IPS DF 6.9 (cell line): ENCODE data around the gene ITPR3.

Experiments used
- DNase-seq: peaks from one replicate; pipeline ENCODE4 v3.0.0-alpha.2; 2013; ENCODE audit warnings: low read depth, low spot score
- H3K27ac ChIP-seq: one replicate; pipeline ENCODE4 v1.5.1; 2013; ENCODE audit warnings: low read length, control low read depth
- H3K27me3 ChIP-seq: 2 replicates; pipeline ENCODE4 v1.6.1; 2013; ENCODE audit warnings: mild to moderate bottlenecking, low read length; ENCODE audit not compliant: control insufficient read depth, insufficient read depth
- H3K36me3 ChIP-seq: 2 replicates; pipeline ENCODE4 v1.6.1; 2013; ENCODE audit warnings: low read length; ENCODE audit not compliant: control insufficient read depth, insufficient read depth
- H3K4me1 ChIP-seq: 2 replicates; pipeline ENCODE4 v1.6.1; 2013; ENCODE audit warnings: low read length; ENCODE audit not compliant: control insufficient read depth, insufficient read depth
- H3K4me3 ChIP-seq: 2 replicates; pipeline ENCODE4 v1.5.1; 2013; ENCODE audit warnings: mild to moderate bottlenecking, low read length
- H3K9me3 ChIP-seq: 2 replicates; pipeline ENCODE4 v1.6.1; 2013; ENCODE audit warnings: low read length, inconsistent platforms; ENCODE audit not compliant: control insufficient read depth, insufficient read depth
- WGBS: extraction: QIAGEN DNeasy Blood & Tissue Kit; methylation state at CpG from one replicate; pipeline ENCODE4 v1.1.7; 2013; ENCODE audit warnings: mixed read lengths, missing lambda C conversion rate; ENCODE audit not compliant: insufficient read length, insufficient coverage; 5-methylcytosine and 5-hydroxymethylcytosine counted together

The ITPR3 gene

DNA sequence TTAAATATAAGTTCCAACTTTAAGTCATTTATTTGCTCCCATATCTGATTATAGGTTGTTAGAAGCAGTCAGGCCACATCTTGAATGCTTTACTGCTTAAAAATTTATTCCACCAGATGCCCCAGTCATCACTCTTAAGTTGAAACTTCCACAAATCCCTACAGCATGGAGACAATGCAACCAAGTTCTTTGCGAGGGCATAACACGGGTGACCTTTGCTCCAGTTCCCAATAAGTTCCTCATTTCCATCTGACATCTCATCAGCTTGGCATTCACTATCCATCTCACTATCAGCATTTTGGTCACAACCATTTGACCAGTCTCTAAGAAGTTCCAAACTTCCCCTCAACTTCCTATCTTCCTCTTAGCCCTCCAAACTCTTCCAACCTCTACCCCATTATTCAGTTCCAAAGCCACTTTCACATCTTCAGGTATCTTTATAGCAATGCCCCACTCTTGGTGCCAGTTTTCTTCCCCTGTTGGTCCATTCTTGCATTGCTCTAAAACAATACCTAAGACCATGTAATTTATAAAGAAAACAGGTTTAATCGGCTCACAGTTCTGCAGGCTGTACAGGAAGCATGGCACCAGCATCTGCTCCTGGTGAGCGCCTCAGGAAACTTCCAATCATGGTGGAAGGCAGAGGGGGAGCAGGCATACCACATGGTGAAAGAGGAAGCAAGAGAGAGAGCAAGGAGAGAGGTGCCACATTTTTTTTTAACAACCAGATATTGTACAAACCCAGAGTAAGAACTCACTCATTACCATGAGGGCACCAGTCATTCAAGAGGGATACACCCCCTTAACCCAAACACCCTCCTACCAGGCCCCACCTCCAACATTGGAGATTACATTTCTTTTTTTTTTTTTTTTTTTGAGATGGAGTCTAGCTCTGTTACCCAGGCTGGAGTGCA, 15.9 kb upstream of the ITPR3 start:
- DNase-seq, result no peak

DNA sequence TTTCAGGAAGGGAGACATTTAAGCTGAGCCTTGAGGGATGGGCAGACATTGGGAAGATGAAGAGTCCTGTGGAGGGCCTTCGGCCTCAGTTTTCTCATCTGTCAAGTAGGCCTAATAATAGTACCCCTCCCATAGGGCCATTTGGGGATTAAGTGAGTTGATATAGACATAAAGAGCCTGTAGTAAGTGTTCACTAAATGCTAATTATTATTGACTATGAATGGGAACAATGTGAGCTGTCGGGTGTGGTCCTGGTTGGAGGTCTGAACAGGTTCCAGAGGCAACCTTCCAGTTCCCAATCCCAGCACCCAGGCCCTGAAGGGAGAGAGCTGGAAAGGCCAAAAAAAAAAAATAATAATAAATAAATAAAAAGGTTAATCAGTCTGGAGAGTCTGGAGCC, 14.5 kb upstream of the ITPR3 start:
- WGBS, result no CpG with 5 or more reads among the region's 2 CpGs
- H3K4me1 ChIP-seq, result peaks cover 22% of the 10 kb centered on the region
- DNase-seq, result no peak
- H3K27me3 ChIP-seq, result no peaks in the 10 kb centered on the region
- no peaks in the 10 kb centered on the region for H3K9me3 ChIP-seq
- H3K27ac ChIP-seq, result no peak overlapping the region
- no peak overlapping the region for H3K4me3 ChIP-seq
- no peaks in the 10 kb centered on the region for H3K36me3 ChIP-seq

More for the DNA sequence above, 15.9 kb upstream of the ITPR3 start:
- H3K4me1 ChIP-seq, result peaks cover 12% of the 10 kb centered on the region; the same call in 1 of the 2 replicates
- no CpG with 5 or more reads among the region's 4 CpGs for WGBS
- no peaks in the 10 kb centered on the region for H3K27me3 ChIP-seq
- no peak overlapping the region for H3K4me3 ChIP-seq
- no peak overlapping the region for H3K27ac ChIP-seq
- no peaks in the 10 kb centered on the region for H3K9me3 ChIP-seq
- H3K36me3 ChIP-seq, result no peaks in the 10 kb centered on the region

DNA sequence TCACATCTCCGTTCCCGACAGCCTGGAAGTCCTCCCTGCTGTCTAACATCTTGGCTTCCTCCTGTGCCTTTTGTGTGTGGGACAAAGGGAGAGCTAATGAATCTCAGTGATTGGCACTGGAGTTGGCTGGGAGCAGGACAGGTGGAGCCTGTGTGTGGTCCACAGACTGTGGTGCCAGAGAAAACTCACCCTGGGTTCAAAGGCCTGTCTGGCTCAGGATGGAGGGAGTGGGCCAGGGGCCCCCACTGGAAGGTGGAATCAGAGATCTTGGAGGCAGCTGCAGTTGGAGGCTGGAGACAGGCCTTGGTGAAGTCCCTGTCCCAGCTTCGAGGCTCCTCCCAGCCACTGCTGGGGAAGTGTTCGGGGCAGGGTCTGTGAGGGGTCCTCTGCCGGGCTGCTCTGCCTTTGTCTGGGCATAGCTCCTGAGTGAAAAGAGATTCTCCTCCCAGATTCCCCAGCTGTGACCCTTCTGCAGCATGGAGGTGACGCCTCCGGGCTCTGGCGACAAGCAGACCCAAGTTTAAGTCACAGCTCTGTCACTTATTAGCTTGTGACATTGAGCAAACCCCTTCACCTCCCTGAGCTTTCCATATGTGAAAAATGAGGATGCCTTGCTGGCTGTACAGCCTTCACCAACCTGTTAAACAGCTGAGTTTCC, 13.9 kb upstream of the ITPR3 start:
- Histone ChIP-seq H3K27me3 (no peaks in the 10 kb centered on the region), H3K4me3 (no peak overlapping the region), H3K9me3 (no peaks in the 10 kb centered on the region), H3K27ac (no peak overlapping the region), H3K36me3 (no peaks in the 10 kb centered on the region), H3K4me1 (peaks cover 22% of the 10 kb centered on the region)
- no peak for DNase-seq
- no CpG with 5 or more reads among the region's 8 CpGs for WGBS

DNA sequence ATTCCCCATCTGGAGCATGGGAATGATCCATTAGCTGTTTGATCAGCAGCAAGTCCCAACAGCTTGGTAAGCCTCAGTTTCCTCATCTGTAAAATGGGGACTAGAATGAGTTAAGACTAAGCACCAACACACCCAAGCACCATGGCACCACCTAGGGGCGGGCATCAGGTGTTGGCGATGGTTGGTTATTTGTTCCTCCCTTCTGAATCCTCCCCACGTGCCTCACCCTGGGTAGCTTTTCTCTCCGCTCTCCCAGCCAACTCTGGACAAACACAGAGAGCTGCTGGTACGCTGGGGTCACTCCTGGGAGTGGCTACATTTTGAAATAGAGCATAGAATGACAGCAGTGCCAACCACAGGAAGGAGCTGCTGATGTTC, 13.3 kb upstream of the ITPR3 start:
- Histone ChIP-seq H3K9me3 (no peaks in the 10 kb centered on the region), H3K27me3 (no peaks in the 10 kb centered on the region), H3K27ac (no peak overlapping the region), H3K36me3 (no peaks in the 10 kb centered on the region), H3K4me3 (no peak overlapping the region), H3K4me1 (peaks cover 22% of the 10 kb centered on the region)
- DNase-seq, result no peak
- WGBS, result no CpG with 5 or more reads among the region's 5 CpGs

DNA sequence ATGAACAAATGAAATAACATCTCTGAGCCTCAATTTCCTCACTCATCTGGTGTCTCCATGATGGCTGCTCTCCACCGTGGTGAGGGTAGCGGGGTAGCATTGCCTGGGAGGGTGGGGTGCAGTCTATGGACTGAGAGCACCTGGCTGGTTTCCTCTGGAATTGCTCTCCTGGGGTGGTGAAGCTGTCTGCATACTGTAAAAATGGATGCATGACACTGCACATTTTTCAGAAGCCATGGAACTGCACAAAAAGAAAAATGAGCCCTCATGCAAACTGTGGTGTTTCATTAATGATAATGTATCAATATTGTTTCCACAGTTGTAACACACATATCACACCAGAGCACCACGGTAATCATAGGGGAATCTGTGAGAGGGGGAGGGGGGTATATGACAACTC, 12.1 kb upstream of the ITPR3 start:
- H3K27ac ChIP-seq, result no peak overlapping the region

DNA sequence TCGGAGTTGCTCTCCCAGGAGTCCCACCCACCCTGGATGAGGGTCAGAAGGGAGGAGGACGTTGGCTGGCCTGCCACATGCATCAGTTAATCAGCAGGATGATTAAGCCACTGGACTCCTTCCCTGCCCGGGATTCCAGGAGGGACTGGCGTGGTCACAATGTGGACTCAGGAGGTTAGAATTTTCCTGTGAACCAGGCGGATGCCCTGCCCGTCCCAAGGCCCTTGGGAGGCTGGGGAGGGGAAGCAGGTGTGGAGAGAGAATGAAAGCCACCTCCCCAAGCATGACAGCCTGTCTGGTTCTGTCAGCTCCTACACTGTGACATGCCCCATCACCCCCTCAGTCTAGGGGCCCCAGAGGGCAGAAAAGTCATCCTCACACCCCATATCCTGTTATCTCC, 11.6 kb upstream of the ITPR3 start:
- no peak for DNase-seq
- Histone ChIP-seq H3K9me3 (no peaks in the 10 kb centered on the region), H3K27ac (no peak overlapping the region), H3K4me3 (no peak overlapping the region), H3K4me1 (peaks cover 22% of the 10 kb centered on the region), H3K27me3 (no peaks in the 10 kb centered on the region), H3K36me3 (no peaks in the 10 kb centered on the region)
- WGBS, result no CpG with 5 or more reads among the region's 6 CpGs

More for the DNA sequence above, 12.1 kb upstream of the ITPR3 start:
- no peak overlapping the region for H3K4me3 ChIP-seq
- DNase-seq, result no peak
- H3K9me3 ChIP-seq, result no peaks in the 10 kb centered on the region
- H3K4me1 ChIP-seq, result peaks cover 22% of the 10 kb centered on the region
- H3K36me3 ChIP-seq, result no peaks in the 10 kb centered on the region
- no CpG with 5 or more reads among the region's 3 CpGs for WGBS
- H3K27me3 ChIP-seq, result no peaks in the 10 kb centered on the region

DNA sequence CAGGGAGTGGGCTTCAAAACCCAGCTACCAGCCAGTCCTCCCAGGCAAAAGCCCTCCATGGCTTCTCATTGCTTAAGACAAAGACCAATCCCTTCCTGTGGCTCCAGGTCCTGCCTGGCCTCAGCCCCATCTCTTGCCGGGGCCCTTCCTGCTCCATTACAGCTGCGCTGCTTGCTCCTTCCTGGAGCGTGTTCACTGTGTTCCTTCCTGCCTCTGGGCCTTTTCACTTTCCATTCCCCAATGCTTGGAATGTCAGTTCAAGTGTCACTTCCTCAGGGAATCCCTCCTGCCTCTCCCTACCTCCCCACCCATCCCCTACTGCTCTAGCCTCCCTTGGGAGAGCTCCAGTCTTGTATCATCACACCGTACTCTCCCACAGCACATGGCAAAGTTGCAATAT, 11.1 kb upstream of the ITPR3 start:
- no peak overlapping the region for H3K27ac ChIP-seq
- H3K9me3 ChIP-seq, result no peaks in the 10 kb centered on the region
- H3K36me3 ChIP-seq, result no peaks in the 10 kb centered on the region
- no peak for DNase-seq
- WGBS, result no CpG with 5 or more reads among the region's 4 CpGs
- peaks cover 22% of the 10 kb centered on the region for H3K4me1 ChIP-seq
- no peaks in the 10 kb centered on the region for H3K27me3 ChIP-seq
- H3K4me3 ChIP-seq, result no peak overlapping the region

DNA sequence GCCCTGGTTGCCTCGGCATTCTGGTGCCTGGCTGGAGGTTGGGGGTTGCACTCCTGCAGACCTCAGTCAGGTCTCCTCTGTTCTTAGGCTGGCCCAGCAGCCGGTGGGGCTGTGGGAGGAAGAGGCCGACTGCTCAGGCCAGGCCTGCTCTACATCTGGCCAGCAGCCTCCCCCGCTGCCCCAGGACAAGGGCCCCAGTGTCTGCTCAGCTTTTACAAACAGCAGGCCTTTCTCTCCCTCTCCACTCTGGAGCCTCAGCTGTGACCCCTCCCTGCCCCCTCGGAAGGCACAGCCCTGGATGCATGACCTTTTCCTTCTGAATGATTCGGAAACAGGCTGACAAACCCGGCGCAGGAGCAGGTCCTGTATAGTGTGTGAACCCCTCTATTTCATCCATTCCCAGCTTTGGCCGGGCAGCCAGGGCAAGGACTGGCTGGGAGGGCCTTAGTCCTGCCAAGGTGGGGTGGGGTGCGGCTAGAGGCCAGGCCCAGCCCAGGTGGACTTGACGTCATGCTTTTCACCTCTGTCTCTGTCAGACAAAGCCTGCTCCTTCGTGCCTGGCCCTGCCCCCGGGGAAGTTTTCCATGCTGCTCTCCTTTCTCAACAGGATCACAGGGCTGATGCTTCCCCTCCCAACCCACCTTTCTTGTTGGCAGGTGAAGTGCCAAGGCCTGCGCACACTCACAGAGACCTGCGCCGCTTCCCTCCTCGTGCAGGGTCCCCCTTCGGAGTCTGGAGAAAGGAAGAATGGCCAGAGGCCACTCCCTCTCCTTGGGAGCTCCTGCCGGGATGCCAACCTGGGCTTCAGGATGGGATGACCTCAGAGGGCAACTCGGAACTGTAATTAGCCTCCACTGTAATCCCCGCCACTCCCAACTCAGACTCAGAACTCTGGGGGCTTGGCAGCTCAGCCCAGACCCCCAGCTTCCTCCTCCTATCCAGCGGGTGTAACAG, 10.1 kb upstream of the ITPR3 start:
- H3K4me1 ChIP-seq, result peaks cover 22% of the 10 kb centered on the region

DNA sequence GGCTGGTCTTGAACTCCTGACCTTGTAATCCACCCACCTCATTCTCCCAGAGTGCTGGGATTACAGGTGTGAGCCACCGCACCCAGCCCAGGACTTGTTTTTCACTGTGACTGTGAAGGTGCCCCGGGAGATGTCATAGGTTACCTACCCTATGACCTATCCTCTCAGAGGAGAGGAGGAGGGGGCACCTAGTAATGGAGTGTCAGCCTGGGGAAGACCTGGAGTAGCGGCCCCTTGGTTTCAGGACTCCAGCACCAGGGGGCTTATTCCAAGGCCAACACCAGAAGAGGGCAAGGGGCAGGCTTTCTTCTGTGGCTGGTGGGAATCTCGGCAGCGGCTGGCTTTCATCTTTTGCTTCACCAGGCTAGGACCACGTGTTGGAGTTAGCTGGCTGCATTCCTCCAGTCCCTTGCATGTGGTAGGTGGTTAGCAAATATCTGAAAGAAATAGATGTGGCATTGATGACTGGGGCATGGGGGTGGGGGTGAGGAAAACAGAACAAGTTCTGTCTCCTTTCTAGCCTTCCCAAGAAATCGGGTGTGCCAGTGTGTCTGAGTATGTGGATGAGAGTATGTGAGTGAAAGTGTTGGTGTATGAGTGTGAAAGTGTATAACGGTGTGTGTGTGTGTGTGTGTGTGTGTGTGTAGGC, 7.9 kb upstream of the ITPR3 start:
- H3K27ac ChIP-seq, result no peak overlapping the region
- no peaks in the 10 kb centered on the region for H3K9me3 ChIP-seq
- H3K4me3 ChIP-seq, result no peak overlapping the region
- no peaks in the 10 kb centered on the region for H3K27me3 ChIP-seq
- H3K4me1 ChIP-seq, result peaks cover 17% of the 10 kb centered on the region
- H3K36me3 ChIP-seq, result no peaks in the 10 kb centered on the region
- 100% methylated on average over 1 of the region's 8 CpGs for WGBS
- no peak for DNase-seq

More for the DNA sequence above, 10.1 kb upstream of the ITPR3 start:
- H3K9me3 ChIP-seq, result no peaks in the 10 kb centered on the region
- H3K4me3 ChIP-seq, result no peak overlapping the region
- DNase-seq, result no peak
- H3K36me3 ChIP-seq, result no peaks in the 10 kb centered on the region
- H3K27ac ChIP-seq, result no peak overlapping the region
- no peaks in the 10 kb centered on the region for H3K27me3 ChIP-seq
- WGBS, result no CpG with 5 or more reads among the region's 22 CpGs

DNA sequence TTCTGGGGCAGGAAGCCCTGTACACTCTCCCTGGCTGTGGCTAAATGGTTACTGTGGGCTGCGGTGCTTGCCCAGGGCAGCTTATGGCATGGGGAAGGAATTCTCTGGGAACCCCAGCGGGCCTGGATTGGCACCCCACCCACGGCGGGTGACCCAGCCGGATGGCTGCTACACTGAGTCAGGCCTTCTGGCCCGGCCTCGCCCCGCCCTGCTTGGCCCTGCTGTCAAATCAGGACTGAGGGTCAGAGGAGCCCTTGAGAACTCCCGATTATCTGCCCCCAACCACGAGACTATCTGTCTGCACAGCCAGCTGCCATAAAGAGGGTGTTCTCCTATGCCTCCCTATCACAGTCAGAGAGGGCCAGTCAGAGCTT, 7.3 kb upstream of the ITPR3 start:
- Histone ChIP-seq H3K4me3 (no peak overlapping the region), H3K27ac (no peak overlapping the region), H3K27me3 (no peaks in the 10 kb centered on the region), H3K4me1 (peaks cover 17% of the 10 kb centered on the region), H3K9me3 (no peaks in the 10 kb centered on the region), H3K36me3 (no peaks in the 10 kb centered on the region)
- no peak for DNase-seq
- no CpG with 5 or more reads among the region's 10 CpGs for WGBS
